Omental fat pad (tissue), 4 donors: ENCODE measurements around the gene PTPRG. TPM values are rescaled to one million over a fixed set of nuclear protein-coding genes. Genes with fewer than 3 reads are reported as not detected.

Source experiments
- ATAC-seq: fragments of 150-250 bp; one replicate; pipeline ENCODE4 v1.9.1; 2016; ENCODE audit warnings: mild to moderate bottlenecking, moderate library complexity; ENCODE audit not compliant: low FRiP score
- DNase-seq: peaks from one replicate; pipeline ENCODE4 v3.0.0-alpha.2; 2019; ENCODE audit warnings: low spot score
- CTCF ChIP-seq, 3 donors: fragments of 450-650 bp; IDR thresholded peaks; one replicate each; pipeline ENCODE4 v1.5.1; 2016 to 2017; ENCODE audit warnings: antibody characterized with exemption in 3 of 3, mild to moderate bottlenecking in 3 of 3, moderate library complexity in 2 of 3
- total RNA-seq, 4 donors: library from RNA; depleted of rRNA; stranded (reverse); fragments of >200 nt; gene quantifications; one replicate each; pipeline ENCODE4 v1.1.0, GENCODE V29; 2016

Gene PTPRG
- total RNA-seq, 4 donors from 2014 or later, result 90.0 to 172 (median 104) TPM

DNA sequence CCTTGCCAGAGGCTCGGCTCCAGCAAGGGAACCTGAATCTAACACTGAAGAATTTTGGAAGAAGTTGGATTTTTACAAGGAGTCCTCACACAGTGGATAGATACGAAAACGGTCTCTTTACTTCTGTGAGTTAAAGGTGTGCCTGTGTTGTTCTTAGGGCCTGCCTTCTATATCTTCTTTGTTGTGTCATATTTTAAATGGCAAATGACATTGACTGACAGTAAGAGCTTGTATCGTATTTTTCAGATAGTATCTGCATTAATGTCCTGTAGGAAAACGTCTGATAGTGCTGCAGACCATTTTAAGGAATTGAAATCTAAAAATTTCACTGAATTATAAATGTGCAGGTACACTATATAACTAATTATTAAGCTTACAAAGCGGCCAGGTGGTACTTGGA, 56.3 kb downstream of the PTPRG start:
- DNase-seq, result no peak
- ATAC-seq, result no peak
- no peak for TF ChIP-seq CTCF (IDR thresholded peaks at IDR 0.05)

GRCh38 chr3:61618231-61618630, 56.9 kb downstream of the PTPRG start:
- TF ChIP-seq CTCF (IDR thresholded peaks at IDR 0.05), result no peak
- ATAC-seq (no peak), DNase-seq (no peak)

DNA sequence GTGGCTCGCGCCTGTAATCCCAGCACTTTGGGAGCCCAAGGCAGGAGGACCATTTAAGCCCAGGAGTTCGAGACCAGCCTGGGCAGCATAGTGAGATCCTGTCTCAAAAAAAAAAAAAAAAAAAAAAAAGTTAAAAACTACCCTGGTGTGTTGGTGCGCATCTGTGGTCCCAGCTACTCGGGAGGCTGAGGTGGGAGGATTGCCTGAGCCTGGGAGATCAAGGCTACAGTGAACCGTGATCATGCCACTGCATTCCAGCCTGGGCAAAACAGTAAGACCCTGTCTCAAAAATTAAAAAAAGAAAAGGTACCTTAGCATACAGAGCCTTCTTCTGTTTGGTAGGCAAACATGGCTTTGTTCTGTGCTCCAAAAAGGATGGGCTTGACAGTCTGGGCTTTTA, 57.5 kb downstream of the PTPRG start:
- ATAC-seq, result no peak
- no peak for DNase-seq
- TF ChIP-seq CTCF (IDR thresholded peaks at IDR 0.05), result no peak

DNA sequence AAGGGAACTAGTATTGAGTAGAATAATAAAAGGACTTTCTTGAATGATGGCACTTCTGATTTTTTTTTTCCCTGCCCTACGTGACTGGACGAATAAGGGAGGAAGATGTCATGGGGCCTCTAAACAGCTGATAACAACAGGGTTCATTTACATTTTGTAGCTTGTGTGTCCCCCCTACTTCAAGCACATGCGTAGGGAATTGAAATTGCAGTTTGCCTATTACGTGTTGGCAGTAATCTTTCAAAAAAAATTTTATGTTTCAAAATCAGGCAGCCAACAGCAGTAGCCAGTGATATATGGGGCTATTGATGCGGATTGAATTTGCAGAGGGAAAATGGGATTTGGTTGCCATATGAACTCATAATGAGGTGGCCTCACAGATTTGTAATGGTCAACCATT, 58.7 kb downstream of the PTPRG start:
- ATAC-seq (no peak), DNase-seq (no peak)
- no peak for TF ChIP-seq CTCF (IDR thresholded peaks at IDR 0.05)

- ATAC-seq (no peak), DNase-seq (no peak)
- TF ChIP-seq CTCF (IDR thresholded peaks at IDR 0.05), result no peak
These were observed 62.9 kb downstream of the PTPRG start for GRCh38 chr3:61624300-61624699.

DNA sequence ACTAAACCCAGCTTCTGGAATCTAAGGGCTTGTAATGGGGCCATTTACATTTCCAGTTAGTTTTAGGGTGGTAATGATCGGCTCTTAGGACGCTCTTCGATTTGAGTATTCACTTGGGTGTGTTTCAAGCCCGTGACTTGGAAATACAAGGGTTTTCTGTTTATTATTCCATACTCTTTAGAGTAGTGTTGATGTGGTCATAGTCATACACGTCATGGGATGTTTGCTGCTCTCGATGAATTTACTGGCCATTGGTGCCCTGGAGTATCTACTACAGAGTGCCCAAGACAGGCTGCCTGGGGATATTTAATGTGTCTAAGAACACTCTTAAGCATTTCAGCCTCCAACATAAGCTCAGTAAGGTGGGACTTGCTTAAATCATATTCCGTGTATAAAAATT, 64.1 kb downstream of the PTPRG start:
- no peak for DNase-seq
- ATAC-seq, result no peak
- no peak for TF ChIP-seq CTCF (IDR thresholded peaks at IDR 0.05)

DNA sequence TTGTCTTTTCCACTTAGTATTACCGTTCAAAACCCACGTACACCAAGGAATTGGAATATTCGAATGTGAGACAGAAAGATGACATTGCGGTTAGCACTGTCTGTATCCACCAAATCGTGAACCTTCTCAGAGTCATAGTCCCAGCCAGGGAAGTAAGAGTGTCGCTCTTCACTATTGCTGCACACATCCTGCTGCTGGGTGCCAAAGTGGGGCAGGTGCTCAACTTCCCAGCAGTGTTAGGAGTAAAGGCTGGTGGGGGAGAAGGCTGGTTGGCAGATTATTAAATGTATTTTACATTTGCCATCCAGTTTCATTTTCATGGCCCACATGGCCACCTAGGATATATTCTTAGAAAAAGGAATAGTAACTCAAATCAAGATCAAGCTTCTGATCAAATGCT, 65.1 kb downstream of the PTPRG start:
- no peak for ATAC-seq
- no peak for DNase-seq
- TF ChIP-seq CTCF (IDR thresholded peaks at IDR 0.05), result no peak
